Stimulated activated CD4-positive, alpha-beta T cell treated with anti-CD3 and anti-CD28 coated beads, TNF-alpha, amount 100 ng/mL, for 24 hours (primary cell): ENCODE results near the gene CCL2.
A peak's percentile ranks its signal among the peaks of the same experiment; 100 is the strongest.

Experiments used
- DNase-seq, 3 experiments: peaks; one replicate each; pipeline ENCODE4 v3.0.0-alpha.2; 2020; ENCODE audit warnings: low read depth in 3 of 3

Gene CCL2

DNA sequence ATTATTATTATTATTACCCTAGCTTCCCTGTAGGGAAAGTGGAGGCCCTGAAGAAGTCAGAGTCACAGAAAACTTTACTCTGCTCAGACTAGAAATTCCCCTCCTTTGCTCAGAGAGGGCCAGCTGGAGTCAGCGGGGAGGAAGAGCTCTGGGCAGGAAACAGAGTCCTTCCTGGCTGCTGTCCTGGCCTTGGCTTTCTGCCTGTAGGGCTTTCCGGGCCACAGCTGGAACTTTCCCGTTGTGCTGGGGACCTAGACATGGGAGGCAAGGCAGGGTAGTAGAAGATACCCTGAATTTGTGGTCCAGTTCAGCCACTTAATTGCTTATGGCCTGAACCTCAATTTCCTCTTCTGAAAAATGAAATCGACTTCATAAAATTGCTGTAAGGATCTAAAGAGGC lies 14.0 kb upstream of the CCL2 start:
- DNase-seq, result no peak

DNA sequence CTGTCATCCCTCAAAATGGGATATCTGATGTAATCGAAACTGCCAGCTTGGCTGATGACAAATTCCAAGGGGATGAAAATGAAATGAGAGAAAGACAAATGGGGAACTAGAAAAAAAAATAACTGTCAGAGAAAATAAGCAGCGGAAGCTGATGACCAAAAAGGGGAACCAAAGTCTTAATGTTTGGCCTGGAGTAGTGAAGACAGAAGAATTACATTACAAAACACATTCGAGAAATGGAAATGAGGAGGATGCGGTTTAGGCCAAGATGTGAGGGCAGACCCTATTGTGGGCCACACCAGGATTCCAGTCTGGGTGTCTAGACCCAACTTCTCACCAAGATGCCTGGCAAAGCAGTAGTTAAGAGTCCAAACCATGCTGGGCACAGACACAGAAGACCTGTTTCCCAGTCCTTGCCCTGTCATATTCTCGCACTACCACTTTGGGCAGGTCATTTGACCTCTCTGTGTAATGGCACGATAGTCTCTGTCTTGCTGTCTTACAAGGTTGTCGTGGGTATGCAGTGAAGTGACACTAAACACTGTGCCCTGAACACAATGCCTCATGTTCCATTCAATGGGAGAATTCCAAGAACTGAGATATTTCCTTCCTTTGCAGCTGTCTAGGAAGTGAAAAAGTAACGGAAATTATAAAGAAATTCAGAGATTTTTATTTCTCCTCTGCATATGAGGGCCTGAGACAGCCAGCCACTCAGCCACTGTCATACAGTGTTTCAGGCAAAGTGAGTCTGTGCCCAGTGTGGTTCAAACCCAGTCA lies 12.3 kb upstream of the CCL2 start:
- DNase-seq, result no peak

DNA sequence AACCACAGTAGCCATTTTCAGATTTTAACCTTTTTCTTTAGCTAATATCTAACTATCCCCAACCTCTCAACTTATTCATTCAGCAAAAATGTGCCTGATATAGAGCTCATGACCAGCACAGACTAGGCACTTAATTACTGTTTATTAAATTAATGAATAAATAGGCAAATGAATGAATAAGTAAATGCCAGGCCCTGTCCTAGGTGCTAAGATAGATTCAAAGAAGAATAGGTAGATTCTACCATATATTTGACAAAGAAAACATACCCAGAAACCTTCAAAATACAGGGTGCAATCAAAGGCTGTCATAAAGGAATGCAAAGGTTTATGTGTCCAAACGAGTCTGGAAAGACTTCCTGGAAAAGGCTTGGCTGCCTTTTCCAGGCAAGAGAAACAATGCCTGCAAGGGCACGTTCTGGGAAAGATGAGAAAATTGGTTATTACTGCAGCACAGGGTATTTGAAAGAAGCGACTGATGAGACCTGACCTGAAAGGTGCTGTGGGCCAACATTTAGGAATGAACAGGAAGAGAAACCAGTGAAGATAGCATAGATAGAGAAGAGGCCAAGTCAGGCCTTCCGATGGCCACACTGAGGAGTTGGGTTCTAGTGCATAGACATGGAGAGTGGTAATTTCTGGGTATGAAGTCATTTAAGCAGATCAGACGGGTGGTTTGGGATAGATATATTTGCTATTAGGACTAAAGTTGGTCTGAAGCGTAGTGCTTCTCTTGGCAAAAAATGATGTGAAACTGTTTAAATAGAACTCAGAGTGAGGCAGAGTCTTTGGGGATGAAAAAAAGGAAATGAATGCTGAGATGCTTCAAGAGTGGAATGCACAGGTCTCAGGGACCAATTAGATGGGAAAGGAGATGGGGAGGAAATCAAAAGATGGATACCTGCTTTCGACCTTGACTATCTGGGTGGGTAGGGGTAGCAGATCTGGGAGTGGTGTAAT lies 11.4 kb upstream of the CCL2 start:
- DNase-seq, result no peak

DNA sequence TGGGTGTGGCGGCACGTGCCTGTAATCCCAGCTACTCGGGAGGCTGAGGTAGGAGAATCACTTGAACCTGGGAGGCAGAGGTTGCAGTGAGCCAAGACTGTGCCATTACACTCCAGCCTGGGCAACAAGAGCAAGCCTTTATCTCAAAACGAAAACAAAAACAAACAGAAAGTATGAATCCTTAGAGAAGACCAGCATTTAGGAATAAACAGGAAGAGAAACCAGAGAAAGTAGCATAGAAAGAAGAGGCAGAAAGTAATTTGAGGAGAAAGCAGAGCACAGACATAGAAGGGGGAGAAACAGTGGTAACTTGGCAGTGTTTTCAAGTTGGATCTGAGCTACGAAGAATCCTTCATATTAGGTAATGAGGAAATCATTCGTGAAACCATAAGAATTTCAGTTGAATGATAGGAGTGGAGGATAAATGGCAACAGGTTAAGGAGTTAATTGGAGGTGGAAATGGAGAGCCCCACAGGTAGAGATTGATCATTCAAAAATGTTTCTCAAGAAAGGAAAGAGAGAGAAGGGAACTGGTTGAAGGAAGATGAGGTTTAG lies 9.7 kb upstream of the CCL2 start:
- DNase-seq, result no peak

DNA sequence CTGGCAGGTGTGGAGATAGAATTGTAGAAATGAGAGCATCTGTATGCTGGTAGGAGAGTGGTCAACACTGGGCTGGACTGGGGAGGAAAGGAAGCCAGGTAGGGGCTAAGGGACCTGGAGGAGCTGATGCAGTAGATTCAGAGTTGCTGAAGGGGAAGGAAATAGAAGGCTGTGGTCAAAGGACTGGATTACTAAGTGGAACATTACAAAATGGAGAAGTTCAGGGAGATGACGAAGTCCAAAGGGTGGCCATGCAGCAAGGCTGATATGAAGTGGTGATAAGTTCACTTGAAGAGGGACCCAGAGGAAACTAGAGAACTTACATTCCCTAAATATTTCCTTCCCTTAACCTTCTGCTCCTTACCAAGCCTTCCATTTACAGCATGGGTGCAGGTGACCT lies 8.6 kb upstream of the CCL2 start:
- no peak for DNase-seq

DNA sequence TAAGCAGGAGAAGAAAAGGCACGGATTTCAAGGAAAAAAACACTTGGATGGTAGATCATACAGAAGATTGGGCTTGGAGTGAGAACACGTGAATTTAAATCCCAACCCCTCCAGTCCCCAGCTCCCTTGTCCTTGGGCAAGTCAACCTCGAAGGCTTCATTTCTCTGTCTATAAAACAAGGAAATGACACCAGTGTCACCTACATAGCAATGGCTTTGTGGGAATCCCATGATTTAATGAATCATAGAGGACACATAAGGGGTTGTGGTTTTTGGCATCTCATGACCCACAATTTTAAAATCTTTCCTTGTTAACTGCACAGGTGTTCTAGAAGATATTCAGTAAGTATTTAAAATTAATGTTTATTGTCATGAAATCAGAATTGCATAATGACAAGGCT lies 8.2 kb upstream of the CCL2 start:
- no peak for DNase-seq

DNA sequence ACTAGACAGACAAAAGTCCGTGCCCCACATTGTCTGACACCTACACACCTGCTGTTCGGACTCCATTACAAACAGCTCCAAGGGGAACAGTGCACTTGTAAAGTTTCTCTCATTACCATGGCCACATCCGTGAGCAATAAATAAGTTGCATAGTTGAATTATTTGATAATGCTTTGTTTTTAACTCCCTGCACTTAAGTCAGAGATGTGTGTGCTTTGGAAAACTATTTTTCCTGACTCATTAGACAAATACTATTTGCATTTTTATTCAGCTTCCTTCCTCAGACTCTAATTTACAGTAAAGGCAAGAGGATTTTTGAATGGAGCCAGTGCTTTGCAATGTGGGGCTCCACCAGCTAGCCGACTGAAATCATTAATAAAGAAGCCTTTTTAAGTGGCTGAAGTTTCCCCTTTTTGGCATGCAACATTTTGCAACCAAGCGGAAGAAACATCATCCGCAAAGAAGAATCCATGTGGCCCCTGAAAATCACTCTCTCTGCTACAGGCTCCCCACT lies 6.5 kb upstream of the CCL2 start:
- no peak for DNase-seq

DNA sequence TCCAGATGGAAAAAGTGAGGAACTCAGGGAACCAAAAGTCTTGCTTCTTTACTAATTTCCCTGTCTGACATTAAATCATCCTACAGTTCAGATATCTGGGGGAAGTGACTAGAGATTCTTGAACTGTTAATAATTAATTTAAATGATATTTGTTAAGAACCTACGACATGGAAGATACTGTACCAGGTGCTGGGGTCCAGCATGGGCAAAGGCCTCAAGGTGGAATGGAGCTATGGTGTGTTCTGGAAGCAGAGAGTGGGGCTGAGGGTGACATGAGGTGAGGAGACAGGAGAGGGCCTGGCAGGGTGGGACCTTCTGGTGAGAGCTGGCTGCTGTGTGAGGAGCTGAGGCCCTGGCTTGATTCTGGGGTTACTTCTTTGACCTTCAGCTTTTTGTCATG lies 6.0 kb upstream of the CCL2 start:
- no peak for DNase-seq

DNA sequence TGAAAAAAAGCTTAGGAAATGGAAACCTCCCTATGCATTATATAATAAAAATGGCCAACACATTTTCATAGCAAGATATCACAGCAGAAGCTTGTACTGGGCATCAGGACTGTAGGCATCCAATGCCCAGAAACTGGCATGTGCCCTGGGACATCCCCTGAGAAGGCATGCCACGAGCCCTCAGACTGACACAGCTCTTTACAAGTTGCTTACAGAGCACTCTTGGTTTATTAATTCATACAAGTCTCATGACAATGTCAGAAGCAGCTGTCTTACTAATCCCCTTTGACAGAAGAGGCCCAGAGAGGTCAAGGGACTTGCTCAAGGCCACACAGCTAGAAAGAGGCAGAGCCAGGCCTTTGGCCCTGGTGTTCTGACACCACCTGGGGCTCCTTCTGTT lies 5.6 kb upstream of the CCL2 start:
- DNase-seq, result no peak

DNA sequence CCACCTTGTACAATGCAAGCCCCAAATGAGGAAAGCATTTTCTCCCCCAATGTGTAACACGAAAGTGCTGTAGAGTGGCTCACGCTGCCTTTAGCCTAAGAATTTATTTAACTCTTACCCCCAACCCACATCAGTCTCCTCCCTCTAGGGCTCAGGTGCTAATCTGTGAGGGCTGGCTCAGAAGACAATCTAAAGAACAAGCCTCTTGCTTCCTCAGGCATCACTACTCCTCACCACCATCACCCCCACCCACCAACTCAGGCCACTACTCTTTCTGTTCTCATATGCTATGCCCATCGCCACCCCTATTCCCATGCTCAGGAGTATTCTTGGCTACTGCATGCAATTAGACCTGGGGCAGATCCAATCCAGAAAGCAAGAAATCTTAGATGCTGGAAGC lies 3.9 kb upstream of the CCL2 start:
- DNase-seq, result no peak

DNA sequence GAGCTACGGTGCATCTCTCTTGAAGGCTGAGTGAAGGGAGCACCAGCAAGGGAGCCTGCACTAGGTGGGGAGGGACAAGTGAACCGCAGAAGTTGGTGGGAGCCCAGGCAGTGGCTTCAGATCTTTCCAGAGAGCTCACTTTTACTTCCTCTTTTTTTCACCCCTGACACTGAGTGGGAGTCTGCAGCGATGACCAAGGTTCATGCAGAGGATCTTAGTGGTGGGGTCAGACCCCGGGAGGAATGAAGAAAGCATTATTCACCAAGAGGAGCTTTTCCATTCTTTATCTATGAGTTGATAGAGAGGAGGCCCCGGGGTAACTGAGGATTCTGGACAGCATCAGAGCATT lies 3.0 kb upstream of the CCL2 start:
- no peak for DNase-seq

DNA sequence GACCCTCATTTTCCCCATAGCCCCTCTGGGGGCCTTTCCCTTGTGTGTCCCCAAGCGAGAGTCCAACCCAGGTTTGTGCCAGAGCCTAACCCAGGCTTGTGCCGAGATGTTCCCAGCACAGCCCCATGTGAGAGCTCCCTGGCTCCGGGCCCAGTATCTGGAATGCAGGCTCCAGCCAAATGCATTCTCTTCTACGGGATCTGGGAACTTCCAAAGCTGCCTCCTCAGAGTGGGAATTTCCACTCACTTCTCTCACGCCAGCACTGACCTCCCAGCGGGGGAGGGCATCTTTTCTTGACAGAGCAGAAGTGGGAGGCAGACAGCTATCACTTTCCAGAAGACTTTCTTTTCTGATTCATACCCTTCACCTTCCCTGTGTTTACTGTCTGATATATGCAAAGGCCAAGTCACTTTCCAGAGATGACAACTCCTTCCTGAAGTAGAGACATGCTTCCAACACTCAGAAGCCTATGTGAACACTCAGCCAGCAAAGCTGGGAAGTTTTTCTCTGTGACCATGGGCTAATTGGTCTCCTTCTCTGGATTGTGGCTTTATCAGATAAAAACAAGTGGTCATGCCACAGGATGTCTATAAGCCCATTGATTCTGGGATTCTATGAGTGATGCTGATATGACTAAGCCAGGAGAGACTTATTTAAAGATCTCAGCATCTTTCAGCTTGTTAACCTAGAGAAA lies 2.5 kb upstream of the CCL2 start:
- no peak for DNase-seq

DNA sequence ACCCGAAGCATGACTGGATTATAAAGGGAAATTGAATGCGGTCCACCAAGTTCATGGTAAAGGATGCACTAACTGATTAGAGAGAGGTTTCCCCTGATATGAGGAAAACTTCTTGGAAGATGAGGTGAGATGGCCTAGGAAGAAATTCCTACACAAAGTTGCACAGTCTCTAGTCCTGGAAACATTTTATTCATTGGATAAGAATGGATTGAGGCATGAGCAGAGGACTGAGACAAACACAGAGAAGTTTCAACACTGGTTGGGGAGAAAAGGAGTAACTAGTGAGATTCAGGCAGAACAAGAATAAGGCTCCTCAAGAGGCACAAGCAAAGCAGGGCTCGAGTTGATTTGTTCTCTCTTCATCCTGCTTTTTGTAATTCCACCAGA lies 2.0 kb upstream of the CCL2 start:
- DNase-seq, result no peak

DNA sequence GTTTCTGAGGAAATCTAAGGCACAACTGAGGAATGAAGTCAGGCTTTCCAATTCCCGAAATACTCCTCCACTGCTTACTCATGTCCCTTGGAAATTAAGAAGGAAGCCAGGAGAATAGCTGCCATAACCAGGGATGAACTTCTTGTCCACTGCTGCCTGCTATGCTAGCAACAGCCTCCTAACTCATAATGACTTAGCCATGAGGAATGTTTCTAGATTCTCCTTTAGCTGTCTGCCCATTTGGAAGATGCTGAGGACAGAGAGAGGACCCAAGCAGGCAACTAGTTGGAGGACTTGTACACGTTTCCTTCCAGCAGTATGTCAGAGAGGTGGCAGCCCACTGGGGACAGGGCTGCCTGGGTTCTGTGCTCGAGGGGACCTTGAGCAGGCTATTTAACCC lies 939 bp upstream of the CCL2 start:
- no peak for DNase-seq

DNA sequence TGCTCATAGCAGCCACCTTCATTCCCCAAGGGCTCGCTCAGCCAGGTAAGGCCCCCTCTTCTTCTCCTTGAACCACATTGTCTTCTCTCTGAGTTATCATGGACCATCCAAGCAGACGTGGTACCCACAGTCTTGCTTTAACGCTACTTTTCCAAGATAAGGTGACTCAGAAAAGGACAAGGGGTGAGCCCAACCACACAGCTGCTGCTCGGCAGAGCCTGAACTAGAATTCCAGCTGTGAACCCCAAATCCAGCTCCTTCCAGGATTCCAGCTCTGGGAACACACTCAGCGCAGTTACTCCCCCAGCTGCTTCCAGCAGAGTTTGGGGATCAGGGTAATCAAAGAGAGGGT lies 272 bp downstream of the CCL2 start:
- no peak for DNase-seq

DNA sequence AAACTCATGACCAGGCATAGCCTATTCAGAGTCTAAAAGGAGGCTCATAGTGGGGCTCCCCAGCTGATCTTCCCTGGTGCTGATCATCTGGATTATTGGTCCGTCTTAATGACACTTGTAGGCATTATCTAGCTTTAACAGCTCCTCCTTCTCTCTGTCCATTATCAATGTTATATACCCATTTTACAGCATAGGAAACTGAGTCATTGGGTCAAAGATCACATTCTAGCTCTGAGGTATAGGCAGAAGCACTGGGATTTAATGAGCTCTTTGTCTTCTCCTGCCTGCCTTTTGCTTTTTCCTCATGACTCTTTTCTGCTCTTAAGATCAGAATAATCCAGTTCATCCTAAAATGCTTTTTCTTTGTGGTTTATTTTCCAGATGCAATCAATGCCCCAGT lies 756 bp downstream of the CCL2 start:
- no peak for DNase-seq

DNA sequence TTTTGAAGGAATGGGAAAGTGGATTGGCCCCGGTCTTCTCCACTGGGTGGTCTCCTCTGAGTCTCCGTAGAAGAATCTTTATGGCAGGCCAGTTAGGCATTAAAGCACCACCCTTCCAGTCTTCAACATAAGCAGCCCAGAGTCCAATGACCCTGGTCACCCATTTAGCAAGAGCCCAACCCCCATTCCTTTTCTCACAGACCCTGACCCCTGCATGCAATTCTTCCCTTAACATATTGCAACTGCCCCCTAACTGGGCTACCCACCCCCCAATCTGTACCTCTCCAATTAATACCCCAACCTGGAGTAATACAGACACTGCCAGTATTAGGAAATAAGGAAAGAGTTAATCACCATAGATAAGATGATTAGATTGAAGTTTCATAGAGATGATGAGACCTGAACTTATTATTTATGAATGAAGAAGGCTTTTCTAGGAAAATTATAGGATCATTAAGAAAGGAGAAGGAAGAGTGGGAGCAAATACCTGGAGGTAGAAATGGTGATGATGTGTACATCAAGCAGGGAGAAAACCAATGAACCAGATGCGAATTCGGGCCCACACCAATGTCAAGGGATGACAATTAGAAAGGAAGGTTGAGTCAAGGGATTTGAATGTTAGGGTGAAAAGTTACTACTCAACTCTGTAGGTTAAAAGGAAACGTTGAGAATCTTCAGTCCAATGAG lies 2.4 kb downstream of the CCL2 start:
- DNase-seq, result no peak

DNA sequence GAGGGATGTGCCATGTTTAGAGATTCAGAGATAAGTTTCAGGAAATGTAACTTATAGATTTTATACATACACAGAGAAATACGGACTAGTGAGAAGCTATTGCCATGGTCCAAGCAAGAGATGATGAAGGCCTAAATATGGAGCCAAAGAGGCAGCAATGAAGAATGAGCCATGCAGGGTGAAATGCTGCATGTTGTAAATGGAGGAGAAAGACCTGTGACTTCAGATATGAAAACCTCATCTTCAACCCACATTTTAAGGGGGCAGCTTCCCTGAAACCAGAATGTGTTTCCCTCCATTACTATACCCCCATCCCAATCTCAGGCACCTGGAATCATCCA lies 2.9 kb downstream of the CCL2 start:
- DNase-seq, result no peak

DNA sequence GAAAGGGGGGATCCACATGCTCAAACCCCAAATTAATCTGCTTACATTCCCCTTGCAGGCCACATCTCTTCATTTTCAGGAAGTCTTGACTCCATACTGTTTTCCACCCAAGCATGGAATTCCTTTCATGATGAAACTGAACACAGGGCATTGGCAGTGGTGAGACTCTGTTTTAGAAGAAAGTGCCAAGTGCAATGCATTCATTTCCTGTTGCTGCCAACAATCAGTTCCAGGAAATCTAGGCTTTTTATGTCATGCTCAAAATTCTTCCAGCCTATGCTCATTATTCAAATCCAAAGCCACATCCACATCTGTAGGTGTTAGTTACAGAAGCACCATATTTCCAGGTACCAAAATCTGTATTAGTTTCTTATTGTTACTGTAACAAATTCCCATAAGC lies 4.1 kb downstream of the CCL2 start:
- DNase-seq, result no peak

DNA sequence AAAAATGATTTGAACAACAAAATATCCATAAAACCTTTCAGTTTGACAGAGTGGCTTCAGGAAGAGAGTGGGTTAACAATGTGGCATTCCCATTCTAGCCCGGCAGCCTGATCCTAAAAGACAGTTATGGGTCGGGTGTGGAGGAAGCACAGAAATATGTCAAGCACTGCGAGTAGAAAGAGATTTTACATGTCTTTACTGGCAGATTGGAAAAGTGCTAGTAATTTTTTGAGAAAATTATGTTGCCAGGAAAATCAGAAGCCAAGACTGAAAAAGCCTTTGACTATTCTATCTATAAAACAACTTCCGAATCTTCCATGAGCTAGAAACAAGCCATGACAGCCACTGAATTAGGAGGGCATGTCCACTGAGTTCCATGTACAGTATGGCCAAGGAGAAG lies 5.8 kb downstream of the CCL2 start:
- DNase-seq, result no peak

DNA sequence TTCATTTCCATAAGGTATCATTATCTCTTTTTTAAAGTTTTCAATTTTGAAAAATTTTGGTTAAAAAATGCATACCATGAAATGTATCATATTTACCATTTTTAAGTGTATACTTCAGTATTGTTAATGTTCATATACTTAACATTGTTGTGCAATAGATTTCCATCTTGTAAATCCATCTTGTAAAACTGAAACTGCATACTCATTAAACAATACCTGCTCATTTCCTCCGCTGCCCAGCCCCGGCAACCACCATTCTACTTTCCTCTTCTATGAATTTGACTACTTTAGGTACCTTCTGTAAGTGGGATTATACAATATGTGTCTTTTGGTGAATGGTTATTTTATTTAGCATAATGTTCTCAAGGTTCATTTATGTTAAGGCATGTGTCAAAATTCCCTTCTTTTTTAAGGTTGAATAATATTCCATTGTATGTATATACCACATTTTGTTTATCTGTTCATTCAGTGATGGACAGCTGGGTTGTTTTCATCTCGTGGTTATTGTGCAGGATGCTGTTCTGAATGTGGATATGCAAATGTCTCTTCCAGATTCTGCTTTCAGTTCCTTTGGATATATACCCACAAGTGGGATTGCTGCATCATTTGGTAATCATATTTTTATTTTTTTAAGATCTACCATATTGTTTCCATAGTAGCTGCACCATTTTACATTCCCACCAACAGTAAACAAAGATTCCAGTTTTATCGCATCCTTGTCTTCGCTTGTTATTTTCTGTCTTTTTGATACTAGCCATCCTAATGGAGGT lies 6.7 kb downstream of the CCL2 start:
- peak in 1 of 3 experiments; percentile 8 for DNase-seq
